CD4-positive, alpha-beta T cell (primary cell): ENCODE measurements around the gene RNF208. TPM values are rescaled to one million over a fixed set of nuclear protein-coding genes. Genes with fewer than 3 reads are reported as not detected.

ENCODE experiments used
- ATAC-seq: fragments of 200-7000 bp; cut with Tn5 transposase; one replicate; pipeline ENCODE4 v1.10.0; 2022; ENCODE audit warnings: mild to moderate bottlenecking; ENCODE audit not compliant: poor library complexity
- CTCF ChIA-PET: fragments of 350-600 bp; sonication (Branson Sonifier 250); formaldehyde crosslinking; loops from one replicate; lab custom pipeline; 2021; ENCODE audit warnings: antibody characterized with exemption, inconsistent platforms; lab: Charles Lee
- POLR2A ChIA-PET: fragments of 350-600 bp; sonication (Branson Sonifier 250); formaldehyde crosslinking; loops from one replicate; lab custom pipeline; 2021; ENCODE audit warnings: antibody characterized with exemption, inconsistent platforms; lab: Charles Lee
- DNase-seq, 14 experiments: peaks; one replicate each; pipeline ENCODE4 v3.0.0-alpha.2; 2013 to 2020; ENCODE audit warnings: mixed read lengths in 2 of 14
- H3K27ac ChIP-seq, 2 donors: one replicate each; pipeline versions ENCODE4 v1.5.1 to v1.7.0; 2013; ENCODE audit warnings: low read length in 2 of 2, low read depth in 1 of 2, mild to moderate bottlenecking in 1 of 2
- H3K27me3 ChIP-seq, 2 experiments: 1 replicate in 1 of 2; 2 replicates in 1 of 2; pipeline versions ENCODE4 v1.6.1 to v1.7.0; 2013; ENCODE audit warnings: low read length in 2 of 2, control low read depth in 1 of 2, mild to moderate bottlenecking in 1 of 2, moderate library complexity in 1 of 2; ENCODE audit not compliant: insufficient read depth in 2 of 2, control insufficient read depth in 1 of 2
- H3K36me3 ChIP-seq: one replicate; pipeline ENCODE4 v1.6.1; 2013; ENCODE audit warnings: low read length, control low read depth; ENCODE audit not compliant: insufficient read depth
- H3K4me1 ChIP-seq: one replicate; pipeline ENCODE4 v1.6.1; 2013; ENCODE audit warnings: low read length, control low read depth; ENCODE audit not compliant: insufficient read depth
- H3K4me3 ChIP-seq: one replicate; pipeline ENCODE4 v1.5.1; 2013; ENCODE audit warnings: mild to moderate bottlenecking, low read length, moderate library complexity
- H3K9me3 ChIP-seq, 2 experiments: 1 replicate in 1 of 2; 2 replicates in 1 of 2; pipeline versions ENCODE4 v1.6.1 to v1.7.0; 2013; ENCODE audit warnings: low read length in 2 of 2, mild to moderate bottlenecking in 2 of 2, control low read depth in 1 of 2, moderate library complexity in 1 of 2; ENCODE audit not compliant: control insufficient read depth in 1 of 2, insufficient read depth in 1 of 2
- H3K27ac Mint-ChIP-seq: one replicate; pipeline ENCODE4 v1.8.0; 2020; ENCODE audit warnings: mixed read lengths
- H3K27me3 Mint-ChIP-seq: one replicate; pipeline ENCODE4 v1.8.0; 2021; ENCODE audit warnings: mixed read lengths
- H3K36me3 Mint-ChIP-seq: one replicate; pipeline ENCODE4 v1.8.0; 2021; ENCODE audit warnings: low read depth, mixed read lengths
- H3K4me1 Mint-ChIP-seq: one replicate; pipeline ENCODE4 v1.8.0; 2021; ENCODE audit warnings: low read depth, mixed read lengths
- H3K4me3 Mint-ChIP-seq: one replicate; pipeline ENCODE4 v1.8.0; 2020; ENCODE audit warnings: mild to moderate bottlenecking, mixed read lengths
- H3K9me3 Mint-ChIP-seq: one replicate; pipeline ENCODE4 v1.8.0; 2020; ENCODE audit warnings: mixed read lengths
- intact Hi-C, 2 experiments: fragments of 100-400 bp; cut with DNase I in 1 of 2; cut with micrococcal nuclease in 1 of 2; formaldehyde crosslinking; loops; one replicate each; pipeline versions ENCODE4 v1.15.1 to v1.9.0; 2023 to 2025; cut with DNase I, micrococcal nuclease
- total RNA-seq, 174 experiments: library from RNA in 2 of 174; stranded (reverse) in 2 of 174; gene quantifications; one replicate each; pipeline ENCODE4 v1.2.3 and lab custom pipeline; 2021 to 2026
- TF ChIP-seq, protein P1 (sequence below): fragments of 200-600 bp; IDR thresholded peaks from one replicate; pipeline ENCODE4 v1.8.0; 2022; ENCODE audit warnings: antibody characterized with exemption, mild to moderate bottlenecking

The RNF208 gene
- total RNA-seq, 2 experiments from 2014 or later: 0.66 to 0.67 TPM

DNA sequence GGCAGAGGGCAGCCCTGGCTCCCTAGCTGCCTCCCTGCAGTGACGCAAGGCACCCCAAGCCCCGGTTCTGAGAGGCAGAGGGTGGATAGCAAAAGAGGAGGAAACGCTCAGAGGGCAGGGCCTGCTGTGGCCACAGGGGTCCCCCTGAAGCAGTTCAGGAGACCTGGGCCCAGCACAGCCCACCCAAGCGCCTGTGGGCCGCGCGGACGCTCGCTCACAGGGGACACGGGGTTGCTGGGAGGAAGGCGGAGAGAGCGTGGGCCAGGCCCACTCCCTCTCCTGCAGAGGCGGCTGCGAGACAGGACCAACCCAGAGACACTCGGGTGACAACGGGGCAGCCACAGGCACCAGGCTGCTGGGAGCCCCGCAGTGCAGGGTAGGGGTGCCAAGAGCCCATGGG, 42.3 kb downstream of the RNF208 start:
- Histone ChIP-seq H3K27ac (no peak overlapping the region), H3K27me3 (no peaks in the 10 kb centered on the region), H3K36me3 (peaks cover 59% of the 10 kb centered on the region), H3K4me1 (peaks cover 11% of the 10 kb centered on the region), H3K4me3 (no peak overlapping the region), H3K9me3 (no peaks in the 10 kb centered on the region)
- peaks cover 54% of the 10 kb centered on the region for H3K36me3 Mint-ChIP-seq
- CTCF ChIA-PET: interaction anchor here (1.8 kb wide), 1 partner anchor 84 kb away, joined by 3 read pairs; no protein-coding TSS in a partner anchor
- no peak for ATAC-seq
- TF ChIP-seq, protein P1, sequence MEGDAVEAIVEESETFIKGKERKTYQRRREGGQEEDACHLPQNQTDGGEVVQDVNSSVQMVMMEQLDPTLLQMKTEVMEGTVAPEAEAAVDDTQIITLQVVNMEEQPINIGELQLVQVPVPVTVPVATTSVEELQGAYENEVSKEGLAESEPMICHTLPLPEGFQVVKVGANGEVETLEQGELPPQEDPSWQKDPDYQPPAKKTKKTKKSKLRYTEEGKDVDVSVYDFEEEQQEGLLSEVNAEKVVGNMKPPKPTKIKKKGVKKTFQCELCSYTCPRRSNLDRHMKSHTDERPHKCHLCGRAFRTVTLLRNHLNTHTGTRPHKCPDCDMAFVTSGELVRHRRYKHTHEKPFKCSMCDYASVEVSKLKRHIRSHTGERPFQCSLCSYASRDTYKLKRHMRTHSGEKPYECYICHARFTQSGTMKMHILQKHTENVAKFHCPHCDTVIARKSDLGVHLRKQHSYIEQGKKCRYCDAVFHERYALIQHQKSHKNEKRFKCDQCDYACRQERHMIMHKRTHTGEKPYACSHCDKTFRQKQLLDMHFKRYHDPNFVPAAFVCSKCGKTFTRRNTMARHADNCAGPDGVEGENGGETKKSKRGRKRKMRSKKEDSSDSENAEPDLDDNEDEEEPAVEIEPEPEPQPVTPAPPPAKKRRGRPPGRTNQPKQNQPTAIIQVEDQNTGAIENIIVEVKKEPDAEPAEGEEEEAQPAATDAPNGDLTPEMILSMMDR: no peak
- H3K4me1 Mint-ChIP-seq: peaks cover 8% of the 10 kb centered on the region
- no peak overlapping the region for H3K27ac Mint-ChIP-seq
- H3K9me3 Mint-ChIP-seq: no peaks in the 10 kb centered on the region
- DNase-seq: no peak
- intact Hi-C loops: loop anchor here in 1 of 2 experiments (10.0 kb wide), 1 partner anchor 55 kb away; no protein-coding TSS in a partner anchor
- no peak overlapping the region for H3K4me3 Mint-ChIP-seq
- H3K27me3 Mint-ChIP-seq: no peaks in the 10 kb centered on the region
- POLR2A ChIA-PET: no interaction called here

DNA sequence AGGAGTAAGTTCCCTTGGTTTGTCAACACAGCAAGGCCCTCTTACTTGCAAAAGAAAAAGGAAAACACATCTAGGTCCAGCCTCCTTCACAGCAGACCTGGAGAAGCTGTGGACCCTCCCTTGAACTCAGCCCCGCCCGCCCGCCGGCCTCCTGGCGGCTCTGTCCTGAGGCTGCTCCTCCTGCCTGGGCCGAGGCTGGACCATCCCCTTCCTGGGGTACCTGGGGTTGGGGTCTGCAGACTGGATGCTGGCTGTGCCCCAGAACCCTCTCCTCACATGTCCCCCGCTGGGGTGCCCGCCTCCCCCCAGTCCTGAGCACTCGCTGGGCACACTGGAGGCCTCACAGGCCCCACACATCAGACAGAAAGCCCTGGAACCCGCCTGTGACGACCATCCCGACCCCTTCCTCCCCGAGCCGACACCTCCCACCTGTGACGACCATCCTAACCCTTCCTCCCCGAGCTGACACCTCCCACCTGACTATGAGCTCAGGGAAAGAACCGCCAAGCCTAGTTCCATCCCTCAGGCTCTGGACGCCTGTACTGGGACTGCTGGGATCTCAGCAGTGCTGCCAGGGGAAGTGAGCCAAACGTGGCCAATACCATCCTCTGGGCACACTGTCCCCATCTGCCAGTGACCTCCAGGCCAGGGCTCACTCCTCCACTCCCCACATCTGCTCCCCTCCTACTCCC, 43.0 kb downstream of the RNF208 start:
- Mint-ChIP-seq H3K4me3 (no peak overlapping the region), H3K27me3 (no peaks in the 10 kb centered on the region), H3K27ac (no peak overlapping the region), H3K9me3 (no peaks in the 10 kb centered on the region), H3K4me1 (peaks cover 5% of the 10 kb centered on the region), H3K36me3 (peaks cover 49% of the 10 kb centered on the region)
- Histone ChIP-seq H3K27ac (no peak overlapping the region), H3K4me1 (peaks cover 16% of the 10 kb centered on the region), H3K9me3 (no peaks in the 10 kb centered on the region), H3K4me3 (no peak overlapping the region), H3K27me3 (peaks cover 0 to under 1% of the 10 kb centered on the region in 2 experiments), H3K36me3 (peaks cover 55% of the 10 kb centered on the region)
- POLR2A ChIA-PET: no interaction called here
- CTCF ChIA-PET: interaction anchor here (1.8 kb wide), 1 partner anchor 83 kb away, joined by 3 read pairs; no protein-coding TSS in a partner anchor
- DNase-seq (no peak), ATAC-seq (no peak)
- intact Hi-C loops: loop anchor here in 1 of 2 experiments (10.0 kb wide), 1 partner anchor 54 kb away; no protein-coding TSS in a partner anchor
- TF ChIP-seq, protein P1: no peak

DNA sequence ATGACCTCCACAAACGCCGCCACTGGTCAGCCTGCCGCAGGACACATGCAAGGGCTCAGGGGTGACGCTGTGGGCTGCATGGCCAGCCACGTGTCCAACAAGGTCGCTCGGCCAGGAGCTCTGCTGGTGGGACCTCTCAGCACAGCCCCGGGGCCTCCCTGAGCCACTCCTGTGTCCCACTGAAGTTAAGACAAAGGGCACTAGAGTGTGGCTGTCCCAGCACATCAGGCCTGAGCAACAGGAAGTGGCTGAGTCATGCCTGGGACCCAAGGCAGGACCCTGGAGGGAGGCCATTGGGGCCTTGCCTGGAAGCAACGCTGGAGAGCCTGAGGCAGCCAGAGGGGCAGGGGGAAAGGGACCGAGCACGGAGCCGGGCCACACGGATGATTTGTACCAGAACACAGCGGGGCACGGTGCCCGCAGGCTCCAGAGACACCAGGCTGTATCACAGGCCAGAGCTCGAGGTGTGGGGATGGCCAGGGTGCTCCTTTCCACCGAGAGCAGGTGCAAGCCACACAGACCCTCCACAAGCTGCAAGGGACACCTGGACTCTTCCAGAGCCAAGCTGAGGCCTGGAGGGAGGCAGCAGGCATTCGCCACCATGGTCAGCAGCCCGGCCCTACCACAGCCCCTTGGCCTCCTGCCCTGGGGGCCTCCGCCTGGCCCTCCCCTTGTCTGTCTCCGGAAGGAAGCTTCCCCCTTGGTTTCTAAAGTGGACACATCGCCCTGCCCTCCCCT, 43.7 kb downstream of the RNF208 start:
- ATAC-seq (no peak), DNase-seq (no peak)
- TF ChIP-seq, protein P1: no peak
- Histone ChIP-seq H3K27me3 (peaks cover 5% of the 10 kb centered on the region in 2 experiments), H3K4me3 (no peak overlapping the region), H3K4me1 (peaks cover 19% of the 10 kb centered on the region), H3K9me3 (no peaks in the 10 kb centered on the region), H3K36me3 (peaks cover 48% of the 10 kb centered on the region), H3K27ac (no peak overlapping the region)
- Mint-ChIP-seq H3K27me3 (no peaks in the 10 kb centered on the region), H3K4me3 (peak overlapping the region; percentile 30), H3K27ac (no peak overlapping the region), H3K9me3 (no peaks in the 10 kb centered on the region), H3K4me1 (peaks cover 4% of the 10 kb centered on the region), H3K36me3 (peaks cover 42% of the 10 kb centered on the region)
- POLR2A ChIA-PET: no interaction called here
- intact Hi-C loops: loop anchor here in 1 of 2 experiments (10.0 kb wide), 1 partner anchor 54 kb away; no protein-coding TSS in a partner anchor
- CTCF ChIA-PET: no interaction called here
